HEK293 (cell line): ENCODE data around the gene WDR19.

ENCODE experiments used
- AEBP2 ChIP-seq: fragments of 450-650 bp; formaldehyde crosslinking; IDR thresholded peaks from 2 replicates; pipeline ENCODE4 v1.5.1; 2016; ENCODE audit warnings: missing biosample characterization, missing genetic modification characterization, borderline replicate concordance
- CTCF ChIP-seq: fragments of 450-650 bp; formaldehyde crosslinking; IDR thresholded peaks from 2 replicates; pipeline ENCODE4 v1.5.1; 2016; ENCODE audit warnings: missing biosample characterization, missing genetic modification characterization
- ELK4 ChIP-seq: IDR thresholded peaks from 2 replicates; pipeline ENCODE4 v1.6.1; 2011; ENCODE audit warnings: mild to moderate bottlenecking, low read depth, low read length, borderline replicate concordance
- MEIS1 ChIP-seq: sonication (generic); formaldehyde crosslinking; IDR thresholded peaks from 2 replicates; pipeline ENCODE4 v1.8.1; 2022; ENCODE audit warnings: missing genetic modification reagents, mild to moderate bottlenecking, borderline replicate concordance
- PATZ1 ChIP-seq: fragments of 450-650 bp; formaldehyde crosslinking; IDR thresholded peaks from 2 replicates; pipeline ENCODE4 v1.5.1; 2016; ENCODE audit warnings: missing biosample characterization, missing genetic modification characterization
- REST ChIP-seq: fragments of 450-650 bp; formaldehyde crosslinking; IDR thresholded peaks from 2 replicates; pipeline ENCODE4 v1.5.1; 2016; ENCODE audit warnings: missing biosample characterization, missing genetic modification characterization
- SCRT1 ChIP-seq: fragments of 450-650 bp; formaldehyde crosslinking; IDR thresholded peaks from 2 replicates; pipeline ENCODE4 v1.5.1; 2016; ENCODE audit warnings: missing biosample characterization, missing genetic modification characterization, borderline replicate concordance
- TCF7L2 ChIP-seq: IDR thresholded peaks from 2 replicates; pipeline ENCODE4 v1.6.1; 2011; ENCODE audit warnings: low read depth, mild to moderate bottlenecking, inconsistent platforms, low read length, moderate library complexity, borderline replicate concordance
- TRIM28 ChIP-seq: IDR thresholded peaks from 2 replicates; pipeline ENCODE4 v1.6.1; 2011; ENCODE audit warnings: low read length, control low read depth, borderline replicate concordance
- ZBTB7A ChIP-seq: fragments of 450-650 bp; formaldehyde crosslinking; IDR thresholded peaks from 2 replicates; pipeline ENCODE4 v1.5.1; 2016; ENCODE audit warnings: low read depth, missing biosample characterization, missing genetic modification characterization
- ZNF423 ChIP-seq: fragments of 450-650 bp; formaldehyde crosslinking; IDR thresholded peaks from 2 replicates; pipeline ENCODE4 v1.5.1; 2016; ENCODE audit warnings: missing biosample characterization, missing genetic modification characterization
- ZNF530 ChIP-seq: fragments of 450-650 bp; formaldehyde crosslinking; IDR thresholded peaks from 2 replicates; pipeline ENCODE4 v1.5.1; 2016; ENCODE audit warnings: low read depth, missing biosample characterization, missing genetic modification characterization
- ZNF555 ChIP-seq: fragments of 450-650 bp; formaldehyde crosslinking; conservative IDR thresholded peaks from 2 replicates; pipeline ENCODE4 v1.5.1; 2017; ENCODE audit warnings: missing biosample characterization, mild to moderate bottlenecking, missing genetic modification characterization, inconsistent platforms

GRCh38 chr4:39169426-39169825 is 12.9 kb upstream of the WDR19 start:
- no peak for TF ChIP-seq MEIS1
- no peak for TF ChIP-seq ZNF555 (tag by site-specific recombination)
- no peak for TF ChIP-seq CTCF (tag by site-specific recombination)
- TF ChIP-seq ZBTB7A (tag by site-specific recombination): no peak
- TF ChIP-seq TCF7L2: no peak
- TF ChIP-seq TRIM28: no peak
- TF ChIP-seq ELK4: no peak
- TF ChIP-seq AEBP2 (tag by site-specific recombination): no peak
- TF ChIP-seq REST: no peak
- no peak for TF ChIP-seq ZNF423 (tag by site-specific recombination)
- TF ChIP-seq SCRT1: no peak
- no peak for TF ChIP-seq PATZ1
- TF ChIP-seq ZNF530 (tag by site-specific recombination): no peak
